GM12872 (cell line): ENCODE data around the gene WDFY3.

Source experiments
- TF ChIP-seq, protein P1 (sequence below): IDR thresholded peaks from 3 replicates; pipeline ENCODE4 v1.5.1; 2011; ENCODE audit warnings: low read depth, mild to moderate bottlenecking, low read length, moderate library complexity; ENCODE audit not compliant: insufficient read depth

WDFY3 gene

DNA sequence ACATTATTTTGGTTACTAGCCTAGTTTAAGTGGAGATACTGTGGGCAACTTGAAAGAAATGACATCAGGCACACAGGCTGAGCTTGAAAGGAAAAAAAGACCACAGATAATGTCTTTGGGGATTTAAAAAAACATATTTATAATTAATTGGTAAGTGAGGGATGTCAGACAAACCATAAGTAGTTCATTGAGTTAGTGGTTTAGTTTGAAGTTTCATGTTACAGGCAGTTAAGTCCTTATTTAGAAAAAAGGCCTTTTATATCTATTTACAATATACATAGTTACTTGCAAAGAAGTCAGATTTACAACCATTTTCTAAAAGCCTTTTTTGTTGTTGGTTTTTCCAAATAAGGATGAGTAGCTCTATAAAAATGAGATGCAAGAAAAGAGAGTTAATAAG lies 294.3 kb downstream of the WDFY3 start:
- TF ChIP-seq, protein P1, sequence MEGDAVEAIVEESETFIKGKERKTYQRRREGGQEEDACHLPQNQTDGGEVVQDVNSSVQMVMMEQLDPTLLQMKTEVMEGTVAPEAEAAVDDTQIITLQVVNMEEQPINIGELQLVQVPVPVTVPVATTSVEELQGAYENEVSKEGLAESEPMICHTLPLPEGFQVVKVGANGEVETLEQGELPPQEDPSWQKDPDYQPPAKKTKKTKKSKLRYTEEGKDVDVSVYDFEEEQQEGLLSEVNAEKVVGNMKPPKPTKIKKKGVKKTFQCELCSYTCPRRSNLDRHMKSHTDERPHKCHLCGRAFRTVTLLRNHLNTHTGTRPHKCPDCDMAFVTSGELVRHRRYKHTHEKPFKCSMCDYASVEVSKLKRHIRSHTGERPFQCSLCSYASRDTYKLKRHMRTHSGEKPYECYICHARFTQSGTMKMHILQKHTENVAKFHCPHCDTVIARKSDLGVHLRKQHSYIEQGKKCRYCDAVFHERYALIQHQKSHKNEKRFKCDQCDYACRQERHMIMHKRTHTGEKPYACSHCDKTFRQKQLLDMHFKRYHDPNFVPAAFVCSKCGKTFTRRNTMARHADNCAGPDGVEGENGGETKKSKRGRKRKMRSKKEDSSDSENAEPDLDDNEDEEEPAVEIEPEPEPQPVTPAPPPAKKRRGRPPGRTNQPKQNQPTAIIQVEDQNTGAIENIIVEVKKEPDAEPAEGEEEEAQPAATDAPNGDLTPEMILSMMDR: no peak

- TF ChIP-seq, protein P1: no peak
Observed at GRCh38 chr4:84669201-84669600, 297.3 kb downstream of the WDFY3 start.

GRCh38 chr4:84666439-84666838 lies 300.1 kb downstream of the WDFY3 start:
- TF ChIP-seq, protein P1: no peak

GRCh38 chr4:84661191-84661939 lies 305.1 kb downstream of the WDFY3 start:
- TF ChIP-seq, protein P1: no peak

- TF ChIP-seq, protein P1: no peak
Observed at GRCh38 chr4:84660606-84661005, 305.9 kb downstream of the WDFY3 start.

DNA sequence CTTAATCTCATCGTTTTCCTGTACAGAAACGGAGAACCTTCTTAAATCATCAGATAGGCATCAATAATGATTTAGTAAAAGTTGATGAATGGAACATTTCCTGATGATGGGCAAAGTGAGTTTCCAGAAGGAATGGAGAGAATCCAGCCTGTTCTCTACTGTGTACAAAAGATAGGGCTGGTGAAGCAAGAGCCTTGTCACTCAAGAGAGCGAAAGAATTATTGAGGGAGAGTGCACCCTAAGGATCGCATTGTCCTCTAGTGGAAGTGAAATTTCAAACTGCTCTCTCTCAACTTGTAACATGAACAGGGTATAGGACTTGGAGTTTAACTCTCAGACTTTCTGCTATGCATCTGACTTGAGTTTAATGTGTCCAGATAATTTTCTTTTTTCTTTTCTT lies 314.0 kb downstream of the WDFY3 start:
- TF ChIP-seq, protein P1: no peak

- TF ChIP-seq, protein P1: no peak
Observed at GRCh38 chr4:84651499-84651898, 315.0 kb downstream of the WDFY3 start.
